Suppressor macrophage treated with lipopolysaccharide for 1 hour (primary cell): ENCODE results near the gene RNF224.

ENCODE experiments used
- DNase-seq, 3 donors: peaks; one replicate each; pipeline ENCODE4 v3.0.0-alpha.2; 2020 to 2022

The RNF224 gene

GRCh38 chr9:137216188-137216965 lies 10.9 kb upstream of the RNF224 start:
- DNase-seq, result no peak

DNA sequence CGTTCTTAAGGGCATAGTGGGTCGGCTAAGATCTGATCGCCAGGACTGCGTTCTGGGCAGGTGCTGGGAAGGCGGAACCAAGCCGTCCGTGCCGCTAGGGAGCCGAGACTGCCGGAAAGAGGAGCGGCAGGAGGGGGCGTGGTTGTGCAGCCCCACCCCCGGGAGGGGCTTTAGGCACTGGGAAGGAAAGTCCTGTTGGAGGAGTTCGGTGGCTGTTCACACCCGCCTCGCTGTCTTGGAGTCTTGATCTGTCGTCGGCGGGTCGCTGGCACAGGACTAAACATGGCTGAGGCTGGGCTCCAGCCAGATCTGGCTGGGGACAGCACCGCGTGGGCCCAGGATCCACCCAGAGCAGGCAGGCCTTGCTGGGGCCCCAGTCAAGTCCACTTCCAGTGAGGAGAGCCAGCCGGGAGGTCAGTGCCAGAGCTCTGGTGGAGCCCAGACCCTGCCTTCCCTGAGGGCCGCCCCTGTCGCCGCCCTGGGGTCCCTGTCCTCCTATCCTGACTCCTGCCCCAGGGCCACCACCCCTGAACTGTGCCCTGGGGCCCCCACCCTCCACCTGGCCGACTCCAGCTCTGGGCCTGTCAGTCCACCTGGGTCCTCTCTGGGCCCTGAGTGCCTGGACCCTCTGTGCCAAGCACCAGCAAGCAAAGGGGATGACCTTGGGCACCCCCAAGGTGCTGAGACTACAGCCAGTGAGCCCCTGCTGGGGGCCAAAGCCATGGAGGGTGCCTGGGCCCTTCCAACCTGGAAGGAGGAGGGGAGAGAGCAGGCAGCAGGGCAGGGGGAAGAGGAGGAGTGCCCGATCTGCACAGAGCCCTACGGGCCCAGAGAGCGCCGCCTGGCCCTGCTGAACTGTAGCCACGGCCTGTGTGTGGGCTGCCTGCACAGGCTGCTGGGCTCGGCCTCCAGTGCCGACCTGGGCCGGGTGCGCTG lies 9.8 kb upstream of the RNF224 start:
- peak in 1 of 3 donors; percentile 32 for DNase-seq

DNA sequence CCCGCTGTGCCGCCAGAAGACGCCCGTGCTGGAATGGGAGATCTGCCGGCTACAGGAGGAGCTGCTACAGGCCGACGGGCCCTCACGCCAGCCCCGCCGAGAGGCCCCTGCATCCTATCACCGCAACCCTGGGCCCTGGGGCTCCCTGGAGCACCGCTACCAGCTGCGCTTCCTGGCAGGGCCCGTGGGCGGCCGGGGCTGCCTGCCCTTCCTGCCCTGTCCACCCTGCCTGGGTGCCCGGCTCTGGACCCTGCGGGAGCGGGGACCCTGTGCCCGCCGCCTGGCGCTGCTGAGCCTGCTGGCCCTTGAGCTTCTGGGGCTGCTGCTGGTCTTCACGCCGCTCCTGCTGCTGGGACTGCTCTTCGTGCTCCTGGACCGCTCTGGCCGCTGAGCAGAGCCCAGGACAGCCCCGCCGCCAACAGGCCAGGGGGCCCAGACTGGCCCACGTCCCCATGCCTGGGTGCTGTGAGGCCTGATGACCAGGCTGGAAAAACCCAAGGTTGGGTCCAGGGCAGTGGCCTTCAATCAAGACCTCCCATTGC lies 9.0 kb upstream of the RNF224 start:
- DNase-seq, result no peak

GRCh38 chr9:137218754-137219271 lies 8.5 kb upstream of the RNF224 start:
- DNase-seq, result peak; percentile 58 to 66 (median 59)

DNA sequence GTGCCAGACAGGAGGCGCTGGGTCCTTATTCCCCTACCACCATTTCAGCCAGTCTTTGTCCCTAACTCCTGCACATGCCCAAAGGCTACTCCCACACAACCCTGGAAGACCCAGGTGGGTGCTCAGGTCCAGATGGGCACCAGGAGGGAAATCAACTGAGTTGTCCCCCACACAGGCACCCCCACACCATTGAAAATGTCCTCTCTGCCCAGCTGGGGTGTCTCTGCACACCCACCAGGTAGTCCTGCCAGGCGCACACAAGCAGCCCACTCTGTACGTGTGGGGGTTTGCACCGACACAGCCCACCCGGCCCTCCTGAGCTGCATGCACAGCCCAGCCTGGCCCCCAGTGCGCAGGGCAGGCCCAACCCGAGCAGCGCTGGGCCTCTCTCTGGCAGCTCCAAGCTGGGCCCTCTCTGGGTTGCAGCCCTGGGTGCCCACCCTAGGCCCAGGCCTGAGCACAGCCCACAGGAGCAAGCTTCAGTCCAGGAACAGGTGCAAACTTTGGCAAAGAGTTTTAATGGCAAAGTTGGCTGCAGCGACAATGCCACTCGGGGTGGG lies 7.5 kb upstream of the RNF224 start:
- DNase-seq, result no peak

DNA sequence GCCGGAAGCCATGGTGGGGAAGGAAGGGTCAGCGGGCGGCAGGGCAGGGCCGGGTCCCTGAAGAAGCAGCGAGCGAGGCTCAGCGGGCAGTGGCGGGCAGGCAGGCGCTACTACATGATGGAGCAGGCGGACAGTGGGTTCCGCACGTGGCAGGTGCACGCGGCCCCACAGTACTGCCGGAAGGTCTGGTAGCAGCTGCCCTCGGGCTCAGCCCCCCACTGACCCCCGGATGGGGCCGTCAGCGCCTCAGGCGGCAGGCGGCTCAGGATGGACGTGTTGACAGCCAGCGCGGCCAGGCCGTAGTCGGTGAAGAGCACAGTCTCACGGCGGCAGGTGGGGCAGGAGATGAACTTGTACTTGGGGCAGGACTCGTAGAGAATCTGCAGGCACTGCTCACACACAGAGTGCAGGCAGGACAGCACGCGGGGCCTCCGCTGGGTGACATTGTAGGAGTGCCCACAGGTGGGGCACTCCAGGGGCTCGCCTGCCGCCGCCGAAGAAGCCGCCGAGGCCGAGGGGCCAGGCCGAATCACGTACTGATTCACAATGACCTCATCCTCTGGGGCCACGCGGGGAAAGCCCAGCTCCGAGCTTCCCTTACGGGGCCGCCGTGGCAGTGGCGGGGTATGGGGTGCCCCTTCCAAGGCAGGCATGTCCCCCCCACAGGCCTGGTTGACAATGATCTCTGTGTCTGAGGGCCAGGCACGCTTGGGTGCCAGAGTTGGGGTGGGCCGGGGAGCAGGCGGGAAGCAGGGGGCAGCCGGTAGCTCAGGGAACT lies 6.8 kb upstream of the RNF224 start:
- peak in 2 of 3 donors; percentile 24 to 38 for DNase-seq

DNA sequence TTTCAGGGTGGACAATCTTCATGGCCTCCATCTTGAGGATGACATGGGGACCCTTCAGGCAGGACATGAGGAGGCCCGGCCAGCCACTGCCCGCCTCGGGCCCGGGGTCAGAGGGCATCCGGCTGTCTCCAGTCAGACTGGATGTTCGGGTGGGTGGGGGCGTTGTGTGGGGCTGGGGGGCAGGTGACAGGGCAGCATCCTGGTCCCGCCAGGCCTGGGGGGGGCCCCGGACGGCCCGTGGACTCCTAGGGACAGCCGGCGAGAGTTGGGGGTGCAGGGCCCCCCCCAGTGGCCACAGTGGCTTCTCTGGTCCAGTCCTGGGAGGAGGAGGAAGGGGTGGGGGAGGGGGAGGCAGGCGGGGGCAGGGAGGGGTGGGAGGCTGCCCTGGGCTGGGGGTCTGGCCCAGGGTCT lies 6.2 kb upstream of the RNF224 start:
- DNase-seq, result no peak

GRCh38 chr9:137221506-137222111 lies 5.7 kb upstream of the RNF224 start:
- DNase-seq, result no peak

DNA sequence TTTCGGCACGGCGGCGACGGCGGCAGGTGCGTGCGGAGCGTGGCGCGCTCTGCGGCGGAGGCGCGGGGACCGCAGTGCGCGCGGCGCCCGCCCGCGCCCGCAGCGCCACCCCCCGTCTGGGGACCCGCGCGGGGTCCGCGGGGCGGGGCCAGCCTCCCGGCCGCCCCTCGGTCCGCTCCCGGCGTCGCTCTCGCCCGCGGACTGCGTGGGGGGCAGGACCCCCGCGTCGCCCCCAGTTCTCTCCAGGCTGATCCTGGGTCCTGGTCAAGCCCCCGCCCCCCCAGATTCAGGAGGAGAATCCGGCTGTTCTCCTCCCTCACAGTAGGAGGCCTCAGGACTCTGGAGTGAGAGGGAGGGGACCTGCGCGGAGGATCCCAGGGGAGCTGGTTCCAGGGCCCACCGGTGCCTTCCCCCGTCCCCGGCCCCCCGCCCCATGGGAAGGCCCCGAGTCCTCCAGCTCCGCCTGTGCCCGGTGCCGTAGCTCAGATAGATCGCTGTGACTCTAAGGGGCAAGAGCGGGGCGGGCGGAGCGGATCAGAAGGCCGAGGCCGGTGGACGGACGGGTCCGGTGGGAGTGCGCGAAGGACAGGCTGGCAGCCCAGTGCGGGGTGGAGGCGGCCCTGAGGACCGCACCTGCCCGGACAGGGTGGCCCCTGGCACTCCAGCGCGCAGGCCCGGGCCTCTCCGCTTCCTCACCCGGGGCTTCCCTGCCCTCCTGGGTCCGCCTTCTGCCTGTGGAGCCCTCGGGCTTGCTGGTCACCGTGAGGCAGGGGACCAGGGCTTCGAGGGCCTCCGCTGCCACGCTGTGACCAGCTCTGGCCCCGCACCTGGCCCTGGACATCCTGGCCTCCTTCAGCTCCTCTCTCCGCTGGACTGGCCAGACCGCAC lies 4.9 kb upstream of the RNF224 start, which contains the start of gene RNF208:
Gene RNF208, minus strand, starts transcription at position 51 of the 888 bp plus-strand sequence. CDS start 1,028 bp downstream, outside the sequence.
- DNase-seq, result peak in 2 of 3 donors; percentile 9 to 45

- peak; percentile 99 to 100 (median 100) for DNase-seq
Observed at GRCh38 chr9:137223078-137223970, 4.0 kb upstream of the RNF224 start.

DNA sequence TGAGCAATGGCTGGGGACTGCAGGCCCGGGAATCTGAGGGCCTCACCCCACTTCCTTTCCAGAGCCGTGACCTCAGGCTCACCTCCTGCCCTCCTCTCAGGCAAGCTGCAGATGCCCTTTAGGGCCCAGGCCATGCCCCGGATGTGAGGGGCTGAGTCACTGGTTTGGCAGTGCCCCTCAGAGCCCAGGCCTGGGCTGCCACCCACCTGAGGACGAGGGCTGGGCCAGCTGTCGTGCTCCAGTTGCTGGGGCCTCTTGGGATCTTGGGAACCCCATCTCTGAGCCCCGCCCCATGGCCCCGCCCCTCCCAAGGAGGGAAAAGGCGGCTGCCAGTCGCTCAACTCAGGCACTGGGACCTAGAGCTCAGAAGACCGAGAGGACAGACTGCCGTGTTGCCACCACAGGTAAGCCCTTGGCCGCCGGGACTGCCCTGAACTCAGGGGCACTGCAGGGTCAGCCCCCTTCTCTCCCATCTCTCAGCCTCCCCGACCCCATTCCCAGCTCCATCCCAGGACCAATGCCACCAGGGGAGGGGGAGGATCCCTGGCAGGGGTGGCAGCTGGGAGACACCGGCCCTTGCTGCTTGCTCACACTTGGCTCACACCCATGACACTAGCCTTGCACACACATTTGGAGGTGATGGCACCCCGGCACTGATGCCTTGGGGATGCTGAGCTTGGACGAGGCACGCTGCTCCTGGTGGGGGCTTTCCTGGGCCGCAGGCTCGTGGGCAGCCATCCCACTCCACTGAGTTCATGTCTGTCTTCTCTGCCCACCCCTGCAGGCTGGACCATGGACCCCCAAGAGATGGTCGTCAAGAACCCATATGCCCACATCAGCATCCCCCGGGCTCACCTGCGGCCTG lies 2.2 kb upstream of the RNF224 start, which contains the start of gene CYSRT1:
Gene CYSRT1, plus strand, starts transcription at position 345 of the 865 bp plus-strand sequence. Its CDS starts 448 bp downstream, at position 793.
- peak; percentile 29 to 42 (median 41) for DNase-seq

- DNase-seq, result no peak
Observed at GRCh38 chr9:137225699-137226331, 1.5 kb upstream of the RNF224 start.

DNA sequence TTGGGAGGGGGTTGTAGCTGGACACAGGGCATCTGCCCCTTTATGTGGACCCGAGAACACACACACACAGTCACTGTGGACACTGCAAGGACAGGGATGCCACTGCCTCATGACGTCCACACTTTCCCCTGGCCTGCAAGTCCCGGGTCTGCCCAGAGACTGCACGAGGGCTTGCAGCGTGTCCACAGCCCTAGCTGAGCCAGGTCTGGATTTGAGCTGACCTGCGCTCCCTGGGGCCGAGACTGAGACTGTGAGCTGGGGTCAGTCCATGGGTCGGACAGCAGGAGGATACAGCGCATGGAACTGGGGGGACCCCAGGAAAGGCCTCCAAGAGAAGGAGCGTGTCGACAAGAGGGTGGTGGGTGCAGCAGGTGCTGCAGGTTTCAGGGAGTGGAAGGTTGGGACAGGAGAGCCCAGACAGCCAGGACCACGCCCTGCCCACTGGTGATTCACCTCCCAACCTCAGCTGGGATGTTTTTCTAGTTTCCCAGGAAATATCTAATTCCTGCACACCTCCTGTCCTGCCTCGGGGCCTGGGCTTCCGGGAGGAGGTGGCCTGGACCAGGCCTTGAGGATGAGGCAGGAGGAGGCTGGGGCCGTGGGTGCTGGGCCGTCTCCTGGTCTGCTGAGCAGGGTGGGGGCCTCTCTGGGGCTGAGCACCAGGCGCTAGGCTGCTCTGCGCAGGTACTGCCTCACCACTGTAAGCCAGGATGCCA lies 806 bp upstream of the RNF224 start:
- no peak for DNase-seq

DNA sequence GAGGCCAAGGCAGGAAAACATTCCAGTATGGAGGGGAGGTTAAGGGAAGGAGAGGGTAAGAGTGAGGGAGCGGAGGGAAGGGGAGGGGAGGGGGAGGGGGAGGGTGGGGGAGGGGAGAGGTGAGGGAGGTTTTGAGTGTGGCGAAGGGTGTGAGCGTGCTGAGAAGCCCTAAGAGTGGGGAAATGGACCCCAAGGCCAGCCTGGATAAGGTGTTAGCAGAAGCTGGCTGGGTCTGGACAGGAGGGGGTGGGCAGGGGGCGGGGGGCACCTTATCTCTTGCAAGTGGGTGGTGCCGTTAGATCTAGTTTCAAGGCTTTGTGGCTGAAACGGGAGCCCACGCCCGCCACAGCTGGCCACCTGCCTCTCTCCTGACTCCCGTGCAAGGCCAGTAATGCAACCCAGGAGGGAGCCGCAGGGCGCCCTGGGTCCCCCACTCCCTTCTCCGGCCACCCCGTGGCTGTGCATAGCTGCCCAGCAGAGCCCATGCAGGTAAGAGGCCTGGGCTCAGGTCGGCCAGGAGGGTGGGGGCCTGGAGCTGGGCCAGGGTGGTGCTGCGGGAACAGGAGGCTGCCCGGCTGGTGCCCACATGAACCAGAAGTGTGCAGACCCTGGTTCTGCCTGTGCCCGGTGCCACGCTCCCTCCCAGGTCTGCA lies 677 bp downstream of the RNF224 start:
- DNase-seq, result no peak

DNA sequence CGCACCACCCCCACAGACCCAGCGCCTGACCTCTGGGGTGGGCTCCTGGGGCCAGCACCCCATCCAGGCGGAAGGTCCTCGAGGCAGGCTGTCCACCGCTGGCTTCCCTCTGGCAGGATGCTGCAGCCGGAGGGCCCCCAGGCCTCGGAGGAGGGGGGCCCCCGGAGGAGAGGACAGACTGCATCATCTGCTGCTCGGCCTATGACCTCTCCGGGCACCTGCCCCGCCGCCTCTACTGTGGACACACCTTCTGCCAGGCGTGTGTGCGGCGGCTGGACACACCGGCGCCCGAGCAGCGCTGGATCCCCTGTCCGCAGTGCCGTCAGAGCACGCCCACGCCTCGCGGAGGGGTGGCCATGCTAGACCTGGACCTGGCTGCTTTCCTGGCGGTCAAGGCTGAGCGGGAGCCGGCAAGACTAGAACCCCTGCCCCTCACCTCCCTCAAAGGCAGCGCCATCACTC lies 1.2 kb downstream of the RNF224 start:
- no peak for DNase-seq
